HG03439 (cell line): ENCODE results near the gene TBC1D10A.
"Not testable (repeated sequence)": the region's sequence is repeated elsewhere in the genome, so short reads cannot be mapped to it uniquely, and the experiment has no call there.

Source experiments
- ATAC-seq: cut with Tn5 transposase; IDR thresholded peaks from one replicate; pipeline ENCODE4 v1.9.1; 2021; ENCODE audit warnings: mild to moderate bottlenecking, moderate library complexity; ENCODE audit not compliant: unreplicated experiment

TBC1D10A gene

DNA sequence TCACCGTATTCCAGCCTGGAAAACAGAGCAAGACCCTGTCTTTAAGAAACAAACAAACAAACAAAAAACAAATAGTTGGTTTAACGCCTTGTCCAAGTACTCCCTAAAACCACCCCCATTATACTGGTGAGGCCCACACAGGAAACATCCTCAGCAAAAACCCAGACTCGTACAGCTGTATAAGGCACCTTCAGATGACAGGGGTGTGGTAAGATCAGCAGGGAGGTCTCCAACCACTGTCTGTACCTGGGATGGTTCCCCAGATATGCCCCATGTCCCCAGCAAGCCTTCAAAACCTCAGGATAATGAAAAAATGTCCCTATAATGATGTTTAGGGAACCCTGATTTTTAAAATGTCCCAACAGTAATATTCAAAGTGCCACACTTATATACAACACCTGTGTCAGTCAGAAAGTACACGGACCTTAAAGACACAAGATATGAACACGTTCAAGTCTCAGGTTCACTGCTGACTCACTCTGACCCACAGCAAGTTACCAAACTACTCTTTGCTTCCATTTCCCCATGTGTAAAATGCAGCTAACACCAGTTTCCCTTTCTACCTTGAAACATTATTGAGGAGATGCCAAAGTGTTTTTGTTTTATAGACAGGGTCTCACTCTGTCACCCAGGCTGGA is 20.6 kb upstream of the TBC1D10A start:
- no peak for ATAC-seq

DNA sequence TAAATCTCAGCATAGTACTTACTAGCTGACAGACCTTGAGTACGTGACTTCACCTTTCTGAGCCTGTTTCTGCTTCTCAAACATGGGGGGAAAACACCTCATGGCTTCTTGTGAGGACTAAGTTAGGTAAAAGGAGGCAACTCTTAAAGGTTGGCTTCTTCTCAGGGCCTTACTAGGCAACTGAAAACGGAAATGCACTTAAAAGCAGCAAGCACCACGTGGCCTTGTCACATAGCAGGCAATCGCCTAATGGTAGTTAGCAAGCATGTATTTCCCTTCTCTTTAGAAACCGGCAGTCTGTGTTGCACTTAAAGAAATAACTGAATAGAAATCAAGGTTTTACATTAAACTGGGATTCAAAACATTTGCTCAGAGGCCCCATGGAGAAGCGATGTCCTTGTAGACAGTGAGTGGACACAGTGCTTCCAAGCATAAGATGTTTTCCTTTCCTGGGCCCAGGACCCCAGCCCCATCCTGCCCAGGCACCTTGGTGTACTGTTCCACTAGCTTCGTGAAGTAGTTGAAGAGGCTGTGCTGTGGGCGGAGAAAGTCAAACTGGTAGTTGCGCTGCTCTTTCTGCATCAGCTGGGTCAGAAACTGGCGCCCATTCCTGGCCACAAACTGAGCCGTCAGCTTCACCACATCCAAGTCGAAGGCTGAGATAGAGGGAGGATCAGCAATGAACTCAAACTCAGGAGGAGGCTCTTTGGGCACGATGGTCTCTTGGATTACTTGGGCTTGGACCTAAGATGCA is 17.9 kb upstream of the TBC1D10A start:
- ATAC-seq = no peak

GRCh38 chr22:30340911-30341685 is 14.4 kb upstream of the TBC1D10A start:
- ATAC-seq = no peak

GRCh38 chr22:30338802-30339201 is 12.1 kb upstream of the TBC1D10A start:
- ATAC-seq = no peak

- ATAC-seq = not testable (repeated sequence)
Observed at GRCh38 chr22:30338341-30338740, 11.6 kb upstream of the TBC1D10A start.

- no peak for ATAC-seq
Observed at GRCh38 chr22:30337461-30337778, 10.7 kb upstream of the TBC1D10A start.

DNA sequence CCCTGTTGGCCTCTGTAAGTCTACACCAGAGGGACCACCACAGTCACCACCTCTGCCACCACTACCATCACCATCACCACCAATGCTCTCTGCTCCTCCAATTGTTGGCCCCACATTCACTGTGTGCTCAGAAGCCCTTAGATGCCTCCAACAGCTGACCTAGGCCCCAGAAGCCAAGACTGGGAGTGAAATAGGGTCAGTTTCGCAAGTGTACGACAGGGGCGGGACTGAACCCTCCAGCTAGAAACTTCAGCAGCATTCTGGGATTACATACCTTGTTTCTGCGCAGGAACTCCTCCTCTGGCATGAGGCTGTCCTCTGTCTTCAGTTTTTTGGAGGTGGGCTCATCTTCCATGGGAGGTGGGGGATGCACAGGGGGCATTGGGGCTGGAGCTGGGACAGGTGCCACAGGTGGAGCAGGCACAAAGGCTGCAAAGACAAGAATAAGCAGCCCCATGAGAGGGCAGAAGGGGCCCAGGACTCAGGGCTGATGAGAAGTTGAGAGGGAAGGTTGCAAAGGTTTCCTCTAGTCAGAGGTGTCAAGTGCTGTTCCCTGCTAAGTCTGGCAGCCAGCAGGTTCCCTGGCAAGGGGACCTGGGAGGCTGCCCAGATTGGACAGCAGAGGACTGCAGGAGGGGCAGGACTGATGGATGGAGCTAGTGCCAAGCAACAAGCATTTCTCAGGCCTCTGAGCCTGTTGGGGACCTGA is 10.2 kb upstream of the TBC1D10A start:
- ATAC-seq = no peak

DNA sequence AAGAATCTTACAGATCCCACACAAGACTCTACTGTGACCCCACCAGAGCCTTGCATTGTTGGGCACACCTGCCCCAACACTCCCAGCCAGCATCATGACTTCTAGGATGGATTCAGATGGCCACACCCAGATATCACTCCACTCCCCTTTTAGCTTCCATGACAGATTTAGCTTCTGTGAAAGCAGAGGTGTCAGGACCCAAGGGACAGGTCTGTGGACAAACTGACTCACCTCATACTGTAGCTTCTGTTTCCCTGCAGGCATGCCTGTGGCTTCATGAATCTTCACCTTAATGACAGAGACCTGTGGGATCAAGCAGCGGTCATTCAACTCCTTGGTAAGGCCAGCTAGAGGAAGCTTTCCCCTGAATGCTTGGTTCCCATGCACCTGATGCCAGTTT is 8.5 kb upstream of the TBC1D10A start:
- no peak for ATAC-seq

DNA sequence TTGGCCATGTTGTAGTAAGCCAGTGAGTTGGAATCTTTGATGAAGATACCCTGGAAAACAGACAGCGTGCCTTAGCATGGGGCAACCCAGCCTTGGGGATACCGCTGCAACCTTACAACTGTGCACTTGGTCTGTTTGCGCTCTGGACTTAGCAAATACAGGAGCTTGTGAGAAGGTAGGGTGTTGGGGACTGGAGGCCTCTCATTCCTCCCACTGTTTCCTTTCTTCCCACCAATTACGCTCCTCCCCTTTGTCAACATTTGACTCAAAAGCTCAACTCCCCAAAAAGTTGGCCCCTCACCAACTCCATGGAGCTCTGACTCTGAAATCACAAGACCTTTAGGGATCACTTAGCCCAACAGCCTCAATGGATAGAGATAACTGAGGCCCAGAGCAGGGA is 7.9 kb upstream of the TBC1D10A start:
- ATAC-seq = no peak

DNA sequence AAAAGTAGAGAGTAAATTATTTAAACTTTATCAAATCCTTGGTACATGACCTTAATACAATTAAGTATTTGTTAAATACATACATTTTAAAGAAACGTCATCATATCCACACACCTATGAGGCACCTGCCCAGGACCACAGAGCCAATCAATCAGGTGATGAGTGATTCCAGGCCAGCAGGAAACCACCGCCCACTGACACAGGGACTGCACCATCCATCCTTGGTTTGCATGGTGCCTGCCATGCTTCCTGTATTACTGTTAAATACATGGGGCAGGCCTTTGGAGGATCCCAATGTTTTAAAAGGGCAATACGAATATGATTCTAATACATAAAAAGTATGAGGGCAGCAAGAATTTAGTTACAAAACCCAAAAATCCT is 7.0 kb upstream of the TBC1D10A start:
- ATAC-seq = no peak

- ATAC-seq = no peak
Observed at GRCh38 chr22:30332994-30333706, 6.4 kb upstream of the TBC1D10A start.

DNA sequence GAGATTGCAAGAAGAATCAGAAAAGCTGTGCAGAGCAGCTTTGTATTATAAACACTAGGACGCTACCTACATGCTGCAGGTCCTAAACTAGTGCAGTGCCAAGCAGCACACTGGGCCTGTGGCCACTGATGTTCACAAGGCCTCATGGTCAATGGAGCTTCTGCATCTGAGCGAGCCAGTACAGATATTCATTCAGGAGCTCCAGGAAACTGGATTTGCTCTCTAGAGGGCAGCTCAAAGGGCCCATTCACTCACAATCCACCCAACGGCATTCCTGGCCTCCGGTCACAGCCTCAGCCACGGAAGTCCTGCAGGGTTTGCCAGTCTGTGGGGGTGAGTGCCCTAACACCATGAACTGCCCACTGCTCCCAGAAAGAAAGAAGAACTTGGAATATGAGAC is 5.8 kb upstream of the TBC1D10A start:
- no peak for ATAC-seq

DNA sequence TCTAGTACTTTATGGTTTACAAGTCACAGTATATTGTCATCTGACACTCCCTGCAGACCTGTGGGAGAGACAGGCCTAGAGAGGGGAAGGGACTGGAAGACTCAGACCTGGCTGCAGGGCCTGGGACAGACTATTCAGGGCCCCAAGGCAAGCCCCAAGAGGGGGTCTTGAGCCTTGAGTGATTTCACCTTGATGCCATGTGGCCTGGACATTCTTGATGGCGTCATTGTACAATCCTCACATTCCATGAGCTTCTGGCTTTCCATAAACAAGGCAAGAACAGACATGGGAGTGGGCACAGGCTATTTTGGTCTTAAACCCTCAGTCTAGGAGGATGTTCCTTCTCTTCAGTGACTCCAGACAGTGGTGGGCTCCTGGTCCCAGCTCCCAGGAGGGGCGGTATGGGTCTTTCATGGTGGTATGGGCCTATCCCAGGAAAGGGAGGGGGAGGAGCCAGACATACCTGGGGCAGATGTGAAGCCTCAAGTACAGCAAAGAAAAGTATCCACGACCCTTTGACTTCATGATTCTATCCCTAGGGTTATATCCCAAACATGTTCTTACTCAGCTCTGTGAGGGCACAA is 1.8 kb upstream of the TBC1D10A start:
- no peak for ATAC-seq

- ATAC-seq = no peak
Observed at GRCh38 chr22:30327864-30328345, 1.2 kb upstream of the TBC1D10A start.

DNA sequence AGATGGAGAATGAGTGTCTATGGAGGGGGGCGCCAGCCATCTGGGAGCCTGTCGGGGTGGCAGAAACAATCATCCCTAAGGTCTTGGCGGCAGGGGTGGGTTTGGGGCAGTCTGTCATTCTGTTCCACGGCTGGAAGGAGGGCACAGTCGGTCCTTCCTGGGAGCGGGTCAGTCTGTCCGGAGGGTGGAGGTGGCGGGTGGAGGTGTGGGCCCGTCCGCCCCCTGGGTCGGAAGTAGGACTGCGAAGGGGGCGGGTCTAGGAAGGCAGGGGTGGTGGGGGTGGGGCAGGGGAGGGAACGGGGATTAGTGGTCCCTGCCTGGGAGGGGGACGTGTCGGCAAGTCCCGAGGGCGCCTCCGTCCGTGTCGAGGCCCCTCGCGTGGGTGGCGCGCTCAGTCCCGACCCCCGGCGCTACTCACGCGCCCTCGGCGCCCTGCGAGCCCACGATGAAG is 461 bp downstream of the TBC1D10A start:
- peak; percentile 22 for ATAC-seq

DNA sequence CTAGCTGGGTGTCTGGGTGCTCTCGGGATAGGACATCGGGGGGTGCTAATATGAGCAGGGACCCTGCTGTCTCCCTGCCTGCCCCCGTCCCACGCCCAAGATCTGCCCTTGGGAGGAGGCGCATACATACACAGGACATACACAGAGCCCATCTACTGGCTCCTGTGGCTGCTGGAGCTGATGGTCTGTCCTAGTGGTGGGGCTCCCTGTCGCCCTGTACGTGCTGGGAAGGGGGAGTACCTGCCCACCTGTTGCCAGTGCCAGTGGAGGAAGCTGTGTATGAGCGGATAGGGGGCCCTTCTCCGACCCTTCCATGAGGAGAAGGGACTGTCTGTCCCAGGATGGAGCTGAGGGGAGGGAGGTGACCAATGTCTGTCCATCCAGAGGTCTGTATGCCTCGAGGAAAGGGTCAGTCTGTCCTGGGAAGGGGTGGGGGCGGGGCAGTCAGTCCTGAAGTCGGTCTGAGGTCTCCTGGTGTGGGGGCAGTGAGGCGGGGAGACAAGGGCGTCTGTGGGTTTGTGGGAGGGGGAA is 952 bp downstream of the TBC1D10A start:
- no peak for ATAC-seq

DNA sequence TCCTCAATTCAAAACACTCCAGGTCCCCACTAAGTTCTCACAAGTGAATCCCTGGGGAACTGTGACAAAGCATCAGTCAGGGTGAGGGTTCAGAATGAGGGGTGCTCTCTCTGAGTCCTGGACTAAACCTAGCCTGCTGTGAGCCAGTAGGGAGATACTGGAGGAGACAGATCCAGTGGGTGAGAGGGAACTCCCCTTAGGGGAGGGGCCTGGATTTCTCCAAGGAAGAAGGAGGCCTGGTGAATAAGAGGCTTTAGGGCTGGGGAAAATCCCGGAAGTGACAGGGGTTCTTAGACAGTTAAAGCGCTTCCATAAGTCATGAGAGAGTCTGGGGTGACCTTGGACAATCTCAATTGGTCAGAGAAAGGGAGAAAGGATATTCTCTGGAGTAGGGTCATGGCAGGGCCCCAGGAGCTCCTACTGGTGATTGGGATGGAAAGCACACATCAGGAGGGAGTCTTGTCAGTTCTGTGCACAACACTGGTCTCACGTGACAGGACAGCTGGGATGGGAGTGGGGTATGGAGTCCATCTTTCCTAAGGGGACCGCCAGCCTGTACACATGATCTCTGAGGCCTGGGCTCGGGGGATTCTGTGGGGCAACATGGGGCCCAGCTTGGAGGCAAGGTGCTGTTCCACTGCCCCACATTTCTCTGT is 1.5 kb downstream of the TBC1D10A start:
- ATAC-seq = no peak

- ATAC-seq = no peak
Observed at GRCh38 chr22:30324014-30324730, 2.6 kb downstream of the TBC1D10A start.

DNA sequence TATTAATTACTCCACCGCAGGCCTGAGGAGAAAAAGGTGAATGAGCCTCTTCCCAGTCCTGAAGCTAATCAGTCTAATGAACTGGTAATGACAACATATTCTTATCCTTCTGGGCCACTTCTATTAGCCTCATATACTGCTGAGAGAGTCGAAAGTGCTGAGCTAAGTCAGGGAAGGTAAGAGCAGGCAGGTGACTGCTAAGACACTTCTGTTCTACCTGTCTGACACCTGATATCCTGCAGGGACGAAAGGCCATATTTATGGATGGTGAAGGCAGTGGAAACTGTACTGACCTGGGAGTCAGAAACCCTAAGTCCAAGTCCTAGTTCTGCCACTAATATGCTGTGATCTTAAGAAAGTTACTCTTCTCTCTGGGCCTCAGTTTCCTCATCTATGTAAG is 3.5 kb downstream of the TBC1D10A start:
- no peak for ATAC-seq
